Mammary epithelial cell (primary cell): ENCODE results near the gene ATG2B.

Experiments used
- CTCF ChIP-seq, 2 donors: IDR thresholded peaks in 1 of 2; conservative IDR thresholded peaks in 1 of 2; 2 replicates each; pipeline ENCODE4 v1.5.1; 2011 to 2012; ENCODE audit warnings: inconsistent platforms in 2 of 2, low read length in 2 of 2, mild to moderate bottlenecking in 2 of 2, control low read depth in 1 of 2, low read depth in 1 of 2; ENCODE audit not compliant: insufficient read depth in 1 of 2; ENCODE audit errors: extremely low read depth in 1 of 2
- EZH2 ChIP-seq: IDR thresholded peaks from 2 replicates; pipeline ENCODE4 v1.6.1; 2012; ENCODE audit warnings: low read length, inconsistent platforms, borderline replicate concordance

- no peak for TF ChIP-seq CTCF (conservative IDR thresholded peaks at IDR 0.05 in 1 of 2, IDR thresholded peaks at IDR 0.05 in 1 of 2; ENCODE audit: extremely low read depth in 1 of 2, insufficient read depth in 1 of 2, low read depth in 1 of 2, low read length in 2 of 2)
- TF ChIP-seq EZH2, result no peak
Observed at GRCh38 chr14:96231056-96231455, 132.1 kb downstream of the ATG2B start.
